Glutamatergic neuron (in vitro differentiated cells): ENCODE data around the gene SPSB2. TPM values are rescaled to one million over a fixed set of nuclear protein-coding genes. Genes with fewer than 3 reads are reported as not detected.
A peak's percentile ranks its signal among the peaks of the same experiment; 100 is the strongest.

Experiments used
- DNase-seq: peaks from one replicate; pipeline ENCODE4 v3.0.0; 2022
- H3K27ac Mint-ChIP-seq: one replicate; pipeline ENCODE4 v1.8.0; 2020; ENCODE audit warnings: mild to moderate bottlenecking, mixed read lengths, inconsistent platforms; ENCODE audit not compliant: unreplicated experiment
- H3K27me3 Mint-ChIP-seq: one replicate; pipeline ENCODE4 v1.8.0; 2020; ENCODE audit warnings: mild to moderate bottlenecking, moderate library complexity, mixed read lengths, inconsistent platforms; ENCODE audit not compliant: unreplicated experiment
- H3K36me3 Mint-ChIP-seq: one replicate; pipeline ENCODE4 v1.8.0; 2020; ENCODE audit warnings: mild to moderate bottlenecking, mixed read lengths, inconsistent platforms; ENCODE audit not compliant: unreplicated experiment
- H3K4me1 Mint-ChIP-seq: one replicate; pipeline ENCODE4 v1.8.0; 2020; ENCODE audit warnings: mild to moderate bottlenecking, low read depth, mixed read lengths, inconsistent platforms; ENCODE audit not compliant: unreplicated experiment
- H3K4me3 Mint-ChIP-seq: one replicate; pipeline ENCODE4 v1.8.0; 2020; ENCODE audit warnings: mild to moderate bottlenecking, mixed read lengths, inconsistent platforms; ENCODE audit not compliant: unreplicated experiment
- H3K9me3 Mint-ChIP-seq: one replicate; pipeline ENCODE4 v1.8.0; 2020; ENCODE audit warnings: mild to moderate bottlenecking, moderate library complexity, mixed read lengths, inconsistent platforms; ENCODE audit not compliant: unreplicated experiment
- CTCF ChIP-seq: fragments of 200-600 bp; sonication (generic); IDR thresholded peaks from one replicate; pipeline ENCODE4 v1.5.0; 2021; ENCODE audit not compliant: partially characterized antibody, unreplicated experiment
- total RNA-seq: library from RNA; stranded (reverse); fragmentation: NEBNext Ultra II Directional; extraction: Animal tissue kit (Norgen Biotek cat#: 25700); gene quantifications from one replicate; pipeline ENCODE4 v1.2.1, GENCODE V29; 2021; ENCODE audit not compliant: unreplicated experiment

The SPSB2 gene
- total RNA-seq, 1 donor from 2014 or later = 4.3 TPM

GRCh38 chr12:6822426-6823135 is 50.5 kb downstream of the SPSB2 start:
- DNase-seq = no peak
- Mint-ChIP-seq H3K4me3 (peak overlapping the region; percentile 99), H3K9me3 (peaks cover 34% of the 10 kb centered on the region), H3K36me3 (peaks cover 7% of the 10 kb centered on the region), H3K4me1 (peaks cover 52% of the 10 kb centered on the region), H3K27ac (peak overlapping the region; percentile 95), H3K27me3 (peaks cover 37% of the 10 kb centered on the region)
- no peak for TF ChIP-seq CTCF

DNA sequence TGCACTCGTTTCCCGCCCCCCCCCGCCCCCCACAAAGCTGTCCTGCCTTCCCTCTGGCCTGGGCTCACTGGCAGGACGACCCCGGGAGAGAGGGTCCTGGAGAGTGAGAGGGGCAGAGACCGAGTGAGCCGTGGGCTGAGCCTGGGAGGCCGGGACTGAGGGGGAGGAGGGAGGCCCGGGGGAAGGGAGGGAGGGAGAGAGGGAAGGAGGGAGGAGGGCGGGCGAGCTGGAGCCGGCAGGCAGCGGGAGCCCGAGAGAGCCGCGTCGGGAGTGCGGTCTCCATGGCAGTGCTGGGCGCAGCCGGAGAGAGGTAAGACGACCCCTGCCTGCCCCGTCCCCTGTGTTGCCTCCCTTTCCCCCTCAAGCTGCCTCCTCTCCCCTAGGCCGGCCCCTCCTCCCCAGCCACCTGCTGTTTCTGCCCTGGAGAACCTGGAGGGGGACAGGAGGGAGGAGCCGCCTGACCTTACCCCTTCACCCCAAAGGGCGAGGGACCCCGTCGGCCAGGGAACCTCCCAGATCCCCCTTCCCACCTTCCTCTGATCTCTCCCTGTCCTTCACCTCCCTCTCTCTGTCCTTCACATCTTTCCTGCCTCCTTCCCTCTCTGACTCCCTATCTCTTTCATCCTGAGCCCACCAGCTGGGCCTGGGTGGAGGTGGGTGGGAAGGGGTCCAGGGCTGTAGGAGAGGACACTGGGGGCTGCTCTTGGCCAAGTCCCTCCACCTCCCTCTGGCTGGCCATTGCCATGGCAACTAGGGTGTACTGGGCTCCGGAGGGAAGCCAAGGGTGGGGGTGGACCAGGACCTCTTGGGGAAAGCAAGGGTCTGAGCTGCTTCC is 51.3 kb downstream of the SPSB2 start, which contains the start of gene GPR162:
TSS of gene GPR162 (plus strand) at position 231 of the 835 bp plus-strand sequence. CDS start 2,078 bp downstream, outside the sequence.
- peak; percentile 87 for DNase-seq
- Mint-ChIP-seq H3K4me3 (peak within 1 kb of the TSS; percentile 99), H3K9me3 (peaks cover 31% of the 10 kb centered on the region), H3K4me1 (peaks cover 48% of the 10 kb centered on the region), H3K27me3 (peaks cover 33% of the 10 kb centered on the region), H3K27ac (peak within 1 kb of the TSS; percentile 100), H3K36me3 (peaks cover 7% of the 10 kb centered on the region)
- TF ChIP-seq CTCF = no peak

Other genes with a start within 250 kb of the SPSB2 start
- not detected for gene LPAR5, start 237.3 kb downstream of the SPSB2 start, total RNA-seq
- gene ACRBP, start 225.9 kb downstream of the SPSB2 start, total RNA-seq = 2.5 TPM
- gene ING4, start 210.2 kb downstream of the SPSB2 start, total RNA-seq = 76.9 TPM
- 83.2 TPM for gene ZNF384, start 183.9 kb downstream of the SPSB2 start, total RNA-seq
- gene PIANP, start 172.5 kb downstream of the SPSB2 start, total RNA-seq = 48.8 TPM
- 25.9 TPM for gene COPS7A, start 149.3 kb downstream of the SPSB2 start, total RNA-seq
- gene MLF2, start 120.2 kb downstream of the SPSB2 start, total RNA-seq = 228 TPM
- 966 TPM for gene PTMS, start 106.9 kb downstream of the SPSB2 start, total RNA-seq
- 7.3 TPM for gene LAG3, start 100.8 kb downstream of the SPSB2 start, total RNA-seq
- gene CD4, start 83.8 kb downstream of the SPSB2 start, total RNA-seq = 0.17 TPM
- 145 TPM for gene GPR162, start 51.5 kb downstream of the SPSB2 start, total RNA-seq
- gene P3H3, start 44.9 kb downstream of the SPSB2 start, total RNA-seq = 58.4 TPM
- 45.7 TPM for gene GNB3, start 32.4 kb downstream of the SPSB2 start, total RNA-seq
- gene CDCA3, start 22.0 kb downstream of the SPSB2 start, total RNA-seq = 5.2 TPM
- gene USP5, start 21.2 kb downstream of the SPSB2 start, total RNA-seq = 141 TPM
- gene TPI1, start 5.8 kb downstream of the SPSB2 start, total RNA-seq = 663 TPM
- gene LRRC23, start 31.5 kb upstream of the SPSB2 start, total RNA-seq = 2.6 TPM
- gene ENO2, start 41.3 kb upstream of the SPSB2 start, total RNA-seq = 182 TPM
- 94.6 TPM for gene ATN1, start 54.7 kb upstream of the SPSB2 start, total RNA-seq
- not detected for gene RNU7-1, start 70.5 kb upstream of the SPSB2 start, total RNA-seq
- gene C12orf57, start 70.7 kb upstream of the SPSB2 start, total RNA-seq = 184 TPM
- 3.8 TPM for gene PTPN6, start 78.1 kb upstream of the SPSB2 start, total RNA-seq
- 200 TPM for gene PHB2, start 97.4 kb upstream of the SPSB2 start, total RNA-seq
- gene EMG1, start 97.6 kb upstream of the SPSB2 start, total RNA-seq = 24.2 TPM
- gene LPCAT3, start 145.2 kb upstream of the SPSB2 start, total RNA-seq = 53.3 TPM
- gene C1S, start 187.4 kb upstream of the SPSB2 start, total RNA-seq = 3.5 TPM
- 1.0 TPM for gene C1R, start 219.1 kb upstream of the SPSB2 start, total RNA-seq
- gene C1RL, start 235.9 kb upstream of the SPSB2 start, total RNA-seq = 12.8 TPM